Loucy (cell line): ENCODE results near the gene PLPP7.

Experiments used
- H2AFZ ChIP-seq: fragments of 200-600 bp; sonication (generic); 2 replicates; pipeline ENCODE4 v1.6.0; 2016; ENCODE audit warnings: antibody characterized with exemption, mild to moderate bottlenecking, low read length, moderate library complexity
- H3F3A ChIP-seq: fragments of 200-600 bp; 2 replicates; pipeline ENCODE4 v1.6.0; 2016; ENCODE audit warnings: antibody characterized with exemption, low read depth, mild to moderate bottlenecking
- H3K27me3 ChIP-seq: fragments of 200-600 bp; sonication (generic); 2 replicates; pipeline ENCODE4 v1.6.1; 2014; ENCODE audit warnings: low read length, mild to moderate bottlenecking; ENCODE audit not compliant: insufficient read depth, poor library complexity, severe bottlenecking
- H3K36me3 ChIP-seq: fragments of 200-600 bp; sonication (generic); 2 replicates; pipeline ENCODE4 v1.6.1; 2016; ENCODE audit warnings: low read length; ENCODE audit not compliant: insufficient read depth
- H3K4me1 ChIP-seq: fragments of 200-600 bp; sonication (generic); 2 replicates; pipeline ENCODE4 v1.5.1; 2014; ENCODE audit warnings: low read length, mild to moderate bottlenecking; ENCODE audit not compliant: insufficient read depth, poor library complexity, severe bottlenecking
- H3K4me2 ChIP-seq: fragments of 200-600 bp; sonication (generic); 2 replicates; pipeline ENCODE4 v1.6.0; 2014; ENCODE audit warnings: antibody characterized with exemption, low read length, low read depth, mild to moderate bottlenecking; ENCODE audit not compliant: poor library complexity, severe bottlenecking
- H3K4me3 ChIP-seq: fragments of 200-600 bp; sonication (generic); 2 replicates; pipeline ENCODE4 v1.5.1; 2014; ENCODE audit warnings: low read length, mild to moderate bottlenecking, mixed read lengths; ENCODE audit not compliant: poor library complexity, severe bottlenecking
- H3K79me2 ChIP-seq: fragments of 200-600 bp; sonication (generic); 2 replicates; pipeline ENCODE4 v1.6.1; 2014; ENCODE audit warnings: low read length; ENCODE audit not compliant: insufficient read depth
- H3K9ac ChIP-seq: fragments of 200-600 bp; sonication (generic); 2 replicates; pipeline ENCODE4 v1.6.0; 2014; ENCODE audit warnings: mild to moderate bottlenecking, low read depth, low read length, moderate library complexity; ENCODE audit not compliant: poor library complexity, severe bottlenecking
- H3K9me2 ChIP-seq: fragments of 200-600 bp; sonication (generic); replicated peaks from 2 replicates; pipeline ENCODE4 v1.6.1; 2016; ENCODE audit warnings: low read depth, low read length, mixed read lengths
- H3K9me3 ChIP-seq: fragments of 200-600 bp; sonication (generic); 2 replicates; pipeline ENCODE4 v1.6.1; 2014; ENCODE audit warnings: mild to moderate bottlenecking, antibody characterized with exemption, low read length, low read depth; ENCODE audit not compliant: insufficient read depth
- H4K20me1 ChIP-seq: fragments of 200-600 bp; sonication (generic); 2 replicates; pipeline ENCODE4 v1.6.0; 2014; ENCODE audit warnings: antibody characterized with exemption, low read length, mild to moderate bottlenecking; ENCODE audit not compliant: insufficient read depth, poor library complexity, severe bottlenecking
- EZH2phosphoT487 ChIP-seq: fragments of 200-600 bp; IDR thresholded peaks from 2 replicates; pipeline ENCODE4 v1.6.1; 2018; ENCODE audit warnings: antibody characterized with exemption, mild to moderate bottlenecking, moderate library complexity, borderline replicate concordance
- TF ChIP-seq, protein P1 (sequence below): fragments of 200-600 bp; sonication (generic); conservative IDR thresholded peaks from 2 replicates; pipeline ENCODE4 v1.5.1; 2014; ENCODE audit warnings: mild to moderate bottlenecking, antibody characterized with exemption, low read length

PLPP7 gene

DNA sequence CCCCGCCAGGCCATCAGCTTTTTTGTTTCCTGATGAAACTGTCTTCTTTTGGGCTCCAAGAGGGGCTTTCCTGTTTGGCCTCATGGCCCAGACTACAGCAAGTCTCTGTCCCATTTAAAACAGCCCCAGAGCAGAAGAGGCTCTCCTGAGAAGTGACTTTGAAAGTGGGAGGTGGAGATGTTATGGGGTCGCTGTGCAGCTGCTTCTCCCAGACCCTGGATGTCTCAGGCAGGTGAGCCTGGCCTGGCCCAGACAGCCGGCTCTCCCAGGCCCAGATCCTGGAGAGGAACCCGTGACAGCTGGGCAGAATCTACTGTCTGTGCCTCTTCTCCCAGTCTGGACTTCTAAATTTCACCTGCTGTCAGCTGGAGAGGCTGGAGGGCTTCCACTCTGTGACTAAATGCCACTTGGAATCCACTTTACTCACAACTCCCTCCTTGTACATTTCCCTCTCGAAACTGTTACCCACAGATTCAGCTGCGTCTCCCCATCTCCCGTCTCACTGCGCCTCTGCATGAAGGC lies 33.8 kb upstream of the PLPP7 start:
- Histone ChIP-seq H3K4me2 (peak overlapping the region; percentile 92), H3K4me3 (peak overlapping the region; percentile 73)

DNA sequence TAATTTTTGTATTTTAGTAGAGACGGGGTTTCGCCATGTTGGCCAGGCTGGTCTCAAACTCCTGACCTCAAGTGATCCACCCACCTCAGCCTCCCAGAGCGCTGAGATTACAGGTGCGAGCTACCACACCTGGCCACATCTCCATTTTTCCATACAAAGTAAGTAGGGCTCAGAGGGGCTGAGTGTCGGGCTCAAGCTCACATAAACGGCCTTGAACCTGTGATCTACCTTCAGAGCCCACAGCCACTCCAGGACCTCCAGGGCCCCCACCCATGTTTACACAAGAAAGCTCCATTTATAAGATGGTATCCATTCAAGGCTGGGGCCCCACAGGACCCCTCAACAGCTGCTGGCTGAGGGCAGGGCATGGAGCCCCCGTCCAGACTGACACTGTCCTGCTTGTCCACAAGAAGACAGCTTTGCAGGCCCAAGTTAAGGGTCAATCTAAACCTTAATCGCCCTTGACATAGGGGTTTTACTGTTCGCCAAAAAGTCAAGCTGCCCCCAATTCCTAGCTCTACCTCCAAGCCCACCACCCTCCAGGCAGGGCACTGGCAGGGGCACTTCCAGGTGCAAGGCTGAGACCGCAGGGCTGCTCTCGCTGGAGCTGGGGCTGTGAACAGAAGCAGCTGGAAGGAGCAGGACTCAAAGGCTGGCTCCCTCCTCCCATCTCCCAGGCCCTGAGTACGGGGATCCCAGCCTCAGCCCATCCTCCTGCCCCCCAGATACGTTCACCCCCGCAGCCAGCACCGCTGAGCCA lies 32.1 kb upstream of the PLPP7 start:
- H3K36me3 ChIP-seq = peaks cover 36% of the 10 kb centered on the region; the same call in 1 of the 2 replicates
- peaks cover 11% of the 10 kb centered on the region; the same call in 1 of the 2 replicates for H3F3A ChIP-seq
- H4K20me1 ChIP-seq = no peaks in the 10 kb centered on the region
- TF ChIP-seq, protein P1, sequence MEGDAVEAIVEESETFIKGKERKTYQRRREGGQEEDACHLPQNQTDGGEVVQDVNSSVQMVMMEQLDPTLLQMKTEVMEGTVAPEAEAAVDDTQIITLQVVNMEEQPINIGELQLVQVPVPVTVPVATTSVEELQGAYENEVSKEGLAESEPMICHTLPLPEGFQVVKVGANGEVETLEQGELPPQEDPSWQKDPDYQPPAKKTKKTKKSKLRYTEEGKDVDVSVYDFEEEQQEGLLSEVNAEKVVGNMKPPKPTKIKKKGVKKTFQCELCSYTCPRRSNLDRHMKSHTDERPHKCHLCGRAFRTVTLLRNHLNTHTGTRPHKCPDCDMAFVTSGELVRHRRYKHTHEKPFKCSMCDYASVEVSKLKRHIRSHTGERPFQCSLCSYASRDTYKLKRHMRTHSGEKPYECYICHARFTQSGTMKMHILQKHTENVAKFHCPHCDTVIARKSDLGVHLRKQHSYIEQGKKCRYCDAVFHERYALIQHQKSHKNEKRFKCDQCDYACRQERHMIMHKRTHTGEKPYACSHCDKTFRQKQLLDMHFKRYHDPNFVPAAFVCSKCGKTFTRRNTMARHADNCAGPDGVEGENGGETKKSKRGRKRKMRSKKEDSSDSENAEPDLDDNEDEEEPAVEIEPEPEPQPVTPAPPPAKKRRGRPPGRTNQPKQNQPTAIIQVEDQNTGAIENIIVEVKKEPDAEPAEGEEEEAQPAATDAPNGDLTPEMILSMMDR = no peak
- TF ChIP-seq EZH2phosphoT487 = no peak
- peaks cover 9% of the 10 kb centered on the region for H3K79me2 ChIP-seq
- H3K9ac ChIP-seq = peak overlapping the region; percentile 85
- H3K9me2 ChIP-seq = no peaks in the 10 kb centered on the region
- peak overlapping the region; percentile 73 for H3K4me3 ChIP-seq
- H3K4me1 ChIP-seq = peaks cover 50% of the 10 kb centered on the region
- no peaks in the 10 kb centered on the region for H3K27me3 ChIP-seq
- no peaks in the 10 kb centered on the region for H3K9me3 ChIP-seq
- no peak overlapping the region for H2AFZ ChIP-seq
- peak overlapping the region; percentile 92 for H3K4me2 ChIP-seq

More for the DNA sequence above, 33.8 kb upstream of the PLPP7 start:
- no peaks in the 10 kb centered on the region for H3K9me3 ChIP-seq
- TF ChIP-seq, protein P1 = no peak
- no peak for TF ChIP-seq EZH2phosphoT487
- no peaks in the 10 kb centered on the region for H3K9me2 ChIP-seq
- H3K4me1 ChIP-seq = peaks cover 59% of the 10 kb centered on the region
- peaks cover 11% of the 10 kb centered on the region; the same call in 1 of the 2 replicates for H3F3A ChIP-seq
- H3K9ac ChIP-seq = peak overlapping the region; percentile 85
- H3K79me2 ChIP-seq = peaks cover 12% of the 10 kb centered on the region
- no peak overlapping the region for H2AFZ ChIP-seq
- H3K27me3 ChIP-seq = no peaks in the 10 kb centered on the region
- H3K36me3 ChIP-seq = peaks cover 20% of the 10 kb centered on the region; the same call in 1 of the 2 replicates
- no peaks in the 10 kb centered on the region for H4K20me1 ChIP-seq

DNA sequence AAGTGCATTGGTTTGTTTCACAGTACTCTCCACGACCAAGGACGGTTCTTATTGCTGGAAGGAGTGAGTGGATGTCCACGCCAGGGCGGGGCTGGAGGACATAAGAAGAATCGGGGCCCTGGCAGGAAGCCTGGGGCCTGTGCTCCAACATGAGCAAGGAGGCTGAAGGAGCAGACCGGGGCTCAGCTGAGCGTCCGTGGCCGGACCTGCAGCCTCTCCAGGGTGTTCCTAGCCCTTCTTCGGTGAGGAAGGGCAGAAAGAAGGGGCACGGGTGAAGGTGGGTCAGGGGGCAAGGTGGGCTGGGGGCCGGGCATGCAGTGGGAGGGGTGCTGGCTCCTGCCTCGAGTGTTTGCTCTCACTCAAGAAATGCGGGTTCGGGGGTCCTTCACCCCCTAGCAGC lies 31.3 kb upstream of the PLPP7 start:
- TF ChIP-seq EZH2phosphoT487 = no peak
- TF ChIP-seq, protein P1 = no peak
- H2AFZ ChIP-seq = no peak overlapping the region
- peaks cover 38% of the 10 kb centered on the region; the same call in 1 of the 2 replicates for H3K36me3 ChIP-seq
- no peaks in the 10 kb centered on the region for H4K20me1 ChIP-seq
- peaks cover 12% of the 10 kb centered on the region for H3K79me2 ChIP-seq
- H3K9me2 ChIP-seq = no peaks in the 10 kb centered on the region
- no peak overlapping the region for H3K4me3 ChIP-seq
- peak overlapping the region; percentile 85 for H3K9ac ChIP-seq
- peak overlapping the region; percentile 92 for H3K4me2 ChIP-seq
- peaks cover 11% of the 10 kb centered on the region; the same call in 1 of the 2 replicates for H3F3A ChIP-seq
- no peaks in the 10 kb centered on the region for H3K9me3 ChIP-seq
- H3K27me3 ChIP-seq = no peaks in the 10 kb centered on the region
- peaks cover 47% of the 10 kb centered on the region for H3K4me1 ChIP-seq
